HG03025 (cell line): Measurements from ENCODE around the gene DSC2.

Experiments used
- ATAC-seq: cut with Tn5 transposase; IDR thresholded peaks from one replicate; pipeline ENCODE4 v1.9.1; 2021; ENCODE audit warnings: mild to moderate bottlenecking, moderate library complexity; ENCODE audit not compliant: unreplicated experiment, low FRiP score

Gene DSC2

DNA sequence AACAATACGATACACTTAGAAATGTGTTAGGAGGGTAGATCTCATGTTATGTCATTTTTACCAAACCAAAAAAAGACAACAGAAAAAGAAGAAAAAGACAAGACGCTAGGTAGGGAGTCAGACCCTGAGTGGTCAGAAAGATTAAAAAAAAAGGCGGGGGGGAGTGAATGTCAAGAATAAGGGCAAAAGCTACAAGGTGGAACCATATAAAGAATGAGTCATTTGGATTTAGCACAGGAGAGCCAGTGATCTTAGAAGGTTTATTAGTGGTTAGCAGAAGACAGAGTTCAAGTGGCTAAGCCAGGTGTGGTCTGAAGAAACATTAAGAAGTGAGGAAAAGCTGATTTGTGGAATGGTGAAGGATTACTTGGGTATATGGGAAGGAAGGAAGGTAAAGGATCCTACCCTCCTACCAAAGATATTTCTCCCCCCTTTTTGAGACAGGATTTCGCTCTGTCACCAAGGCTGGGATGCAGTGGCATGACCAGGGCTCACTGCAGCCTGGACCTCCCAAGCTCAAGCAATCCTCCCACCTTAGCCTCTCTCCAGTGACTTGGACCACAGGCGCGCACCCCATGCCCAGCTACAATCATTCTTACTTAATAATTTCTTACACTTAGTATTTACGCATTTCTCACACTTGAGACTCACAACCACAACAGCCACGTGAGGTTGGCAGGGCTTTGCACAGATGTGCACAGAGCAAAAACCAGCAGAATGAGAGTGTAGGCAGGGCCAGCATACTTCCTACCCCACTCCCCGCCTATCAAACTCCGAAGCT, 2.6 kb downstream of the DSC2 start:
- no peak for ATAC-seq

DNA sequence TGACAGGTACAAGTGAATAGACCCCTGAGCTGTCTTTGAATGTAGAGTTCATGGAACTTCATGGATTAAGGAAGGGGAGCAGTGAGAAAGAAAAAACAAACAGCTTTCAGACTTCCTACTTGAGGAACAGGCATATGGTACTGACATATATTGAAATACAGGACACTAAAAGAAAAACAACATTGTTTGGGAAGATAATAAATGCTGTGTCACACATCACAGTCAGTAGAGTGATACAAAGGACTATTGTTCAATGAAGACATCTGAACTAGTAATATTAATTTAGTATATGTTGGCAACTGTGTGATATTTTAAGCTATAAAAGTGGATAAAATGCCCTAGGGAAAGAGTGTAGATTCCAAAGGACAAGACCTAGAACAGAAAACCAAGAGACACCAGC, 3.3 kb downstream of the DSC2 start:
- ATAC-seq: no peak

GRCh38 chr18:31097666-31098065, 4.6 kb downstream of the DSC2 start:
- no peak for ATAC-seq

DNA sequence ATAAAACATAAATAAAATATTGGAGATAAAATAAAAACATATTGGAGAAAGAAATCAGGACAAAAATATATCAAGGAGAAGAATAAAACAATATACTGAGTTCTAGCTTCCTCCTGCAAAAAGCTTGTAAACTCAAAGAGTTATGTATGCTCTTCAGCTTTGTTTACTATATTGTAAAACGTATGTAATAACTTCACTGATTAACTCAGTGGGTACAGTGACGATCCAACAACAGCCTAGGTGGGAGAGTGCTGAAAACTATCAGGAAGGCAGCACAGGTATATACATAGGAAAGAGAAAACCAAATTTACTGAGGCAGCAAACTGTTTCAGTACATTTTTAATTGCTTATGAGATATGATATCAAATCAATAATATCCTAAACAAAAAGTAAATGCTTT, 8.3 kb downstream of the DSC2 start:
- ATAC-seq: no peak

GRCh38 chr18:31093294-31093693, 8.9 kb downstream of the DSC2 start:
- ATAC-seq: no peak

DNA sequence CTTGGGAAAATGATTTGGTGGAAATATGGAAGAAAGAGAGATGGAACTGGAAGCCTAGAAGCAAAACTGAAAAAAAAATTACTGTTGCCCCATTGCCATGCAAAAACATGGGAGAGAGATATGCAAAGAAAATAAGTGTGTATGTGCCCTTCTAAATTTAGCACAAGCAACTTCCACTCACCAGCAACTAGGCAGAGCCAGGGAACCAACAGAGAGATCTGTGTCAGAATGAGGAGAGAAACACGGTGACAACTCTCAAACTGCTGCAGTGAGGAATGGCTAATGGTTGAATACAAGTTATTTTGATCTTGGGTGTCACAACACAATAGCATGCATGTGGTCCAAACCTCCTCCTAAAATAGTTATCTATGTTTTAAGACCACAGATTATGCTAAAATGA, 10.9 kb downstream of the DSC2 start:
- ATAC-seq: no peak

DNA sequence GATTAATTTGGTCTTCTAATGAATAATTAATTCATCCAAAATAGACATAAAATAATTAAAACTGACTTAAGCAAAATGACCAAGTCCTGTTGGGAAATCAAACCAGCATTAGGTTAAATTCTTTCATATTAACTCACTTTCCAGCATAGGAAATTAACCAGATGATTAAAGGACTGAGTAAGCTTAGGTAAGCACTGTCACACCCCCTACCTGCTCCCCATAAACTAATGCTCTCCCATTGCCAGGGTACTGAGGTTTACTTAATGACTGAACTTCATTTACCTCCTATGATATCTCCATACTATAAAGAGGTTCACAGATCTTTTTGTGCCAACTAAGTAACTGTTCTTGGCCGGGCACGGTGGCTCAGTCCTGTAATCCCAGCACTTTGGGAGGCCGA, 13.7 kb downstream of the DSC2 start:
- no peak for ATAC-seq

GRCh38 chr18:31079973-31080372, 22.2 kb downstream of the DSC2 start:
- ATAC-seq: no peak

DNA sequence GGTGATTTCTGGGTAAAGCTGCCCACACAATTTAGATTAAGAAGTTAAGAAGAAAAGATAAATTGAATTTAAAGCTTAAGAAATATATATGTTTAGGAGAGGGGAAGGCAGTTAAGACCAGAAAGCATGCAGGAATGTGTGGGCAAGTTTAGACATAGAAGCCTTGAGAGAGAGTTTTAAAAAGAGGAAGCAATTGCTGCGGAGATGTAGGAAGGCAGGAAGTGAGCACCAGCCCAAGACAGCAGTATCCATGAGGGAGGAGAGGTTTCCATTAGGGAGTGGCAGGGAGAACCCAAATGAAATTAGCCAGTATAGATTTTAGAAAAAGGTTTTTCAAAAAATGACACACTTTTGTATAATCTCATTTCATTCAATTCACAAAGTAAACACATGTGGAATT, 24.3 kb downstream of the DSC2 start:
- ATAC-seq: no peak

GRCh38 chr18:31072175-31072574, 30.0 kb downstream of the DSC2 start:
- no peak for ATAC-seq

DNA sequence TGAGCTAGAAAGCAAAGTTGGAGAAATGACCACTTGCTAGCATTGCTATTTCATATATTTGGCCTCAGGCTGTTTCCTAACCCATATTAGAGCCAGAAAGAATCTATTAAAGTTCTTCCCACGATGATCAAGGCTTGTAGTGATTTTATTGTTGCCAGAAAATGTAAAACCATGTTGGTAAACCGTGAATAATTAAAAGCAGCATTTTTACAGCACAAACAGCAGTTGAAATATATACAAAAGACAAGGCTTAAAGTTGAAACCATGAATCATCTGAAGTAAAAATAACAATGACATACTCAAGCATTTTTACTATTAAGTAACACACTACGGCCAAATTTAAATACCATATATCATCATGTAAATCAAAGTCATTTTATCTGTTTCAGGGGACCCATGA, 32.0 kb downstream of the DSC2 start:
- no peak for ATAC-seq

DNA sequence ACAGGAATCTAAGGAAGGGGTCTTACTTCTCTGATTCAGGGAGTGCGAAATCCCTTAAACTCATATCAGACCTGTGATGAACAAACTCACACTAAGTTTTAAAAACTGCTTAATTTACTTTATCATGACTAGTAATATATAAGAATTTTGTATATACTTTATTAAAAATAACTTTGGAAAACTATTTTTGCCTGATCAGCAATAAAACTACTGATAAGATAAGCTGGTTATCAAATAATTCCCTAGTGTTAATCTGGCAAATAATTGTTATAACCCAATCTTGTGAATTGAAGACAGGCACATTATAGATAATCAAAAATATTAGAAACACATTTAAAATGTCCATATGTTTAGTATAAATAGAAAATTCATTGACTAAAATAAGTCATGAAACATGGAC, 36.0 kb downstream of the DSC2 start:
- no peak for ATAC-seq

- no peak for ATAC-seq
Measured at GRCh38 chr18:31065036-31065773, 37.0 kb downstream of the DSC2 start.

- ATAC-seq: peak; percentile 76
Measured at GRCh38 chr18:31064130-31064529, 38.1 kb downstream of the DSC2 start.

GRCh38 chr18:31061945-31062344, 40.3 kb downstream of the DSC2 start:
- ATAC-seq: no peak

- ATAC-seq: no peak
Measured at GRCh38 chr18:31058897-31059296, 43.3 kb downstream of the DSC2 start.

DNA sequence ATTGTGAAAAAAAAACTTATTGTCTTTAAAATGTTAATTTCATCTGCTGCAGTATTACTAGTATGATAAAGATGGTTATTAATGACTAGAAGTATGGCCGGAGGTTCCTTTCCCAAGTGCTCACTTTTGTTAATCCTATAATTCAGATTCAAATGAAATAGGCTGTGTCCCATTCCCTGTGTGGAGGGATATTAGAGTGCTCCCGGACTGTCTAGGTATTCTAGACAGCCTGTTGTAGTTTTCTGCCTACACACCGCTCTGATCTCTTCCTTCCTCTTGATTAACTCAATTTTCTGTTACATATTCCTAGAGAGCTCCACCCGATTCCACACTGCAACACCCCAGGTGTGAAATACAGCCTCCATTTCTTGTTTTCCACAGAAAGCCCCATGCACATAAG, 44.3 kb downstream of the DSC2 start:
- no peak for ATAC-seq

GRCh38 chr18:31057051-31057450, 45.2 kb downstream of the DSC2 start:
- no peak for ATAC-seq

- no peak for ATAC-seq
Measured at GRCh38 chr18:31056296-31056695, 45.9 kb downstream of the DSC2 start.

- ATAC-seq: no peak
Measured at GRCh38 chr18:31050635-31051034, 51.6 kb downstream of the DSC2 start.

GRCh38 chr18:31049189-31049588, 53.0 kb downstream of the DSC2 start:
- ATAC-seq: no peak

GRCh38 chr18:31048216-31048615, 54.0 kb downstream of the DSC2 start:
- no peak for ATAC-seq
